ENCODE measurements around the gene ZFAND5.

Gene ZFAND5

GRCh38 chr9:72364679-72365524 lies at the start of gene ZFAND5:
Gene ZFAND5 (minus strand): TSS chr9:72365208. CDS start chr9:72360778, 4,430 bp downstream.
- DNase-seq (ENCODE audit: low read depth), result peak; percentile 87

- no peak for DNase-seq (ENCODE audit: low read depth)
Measured at GRCh38 chr9:72412483-72413040, 47.6 kb upstream of the ZFAND5 start.

GRCh38 chr9:72410214-72410613 lies 45.2 kb upstream of the ZFAND5 start:
- DNase-seq (ENCODE audit: low read depth), result no peak

- DNase-seq (ENCODE audit: low read depth), result no peak
Measured at GRCh38 chr9:72407114-72407513, 42.1 kb upstream of the ZFAND5 start.

- no peak for DNase-seq (ENCODE audit: low read depth)
Measured at GRCh38 chr9:72402744-72403143, 37.7 kb upstream of the ZFAND5 start.

- no peak for DNase-seq (ENCODE audit: low read depth)
Measured at GRCh38 chr9:72401396-72401795, 36.4 kb upstream of the ZFAND5 start.

GRCh38 chr9:72400866-72401265 lies 35.9 kb upstream of the ZFAND5 start:
- no peak for DNase-seq (ENCODE audit: low read depth)

GRCh38 chr9:72399391-72399790 lies 34.4 kb upstream of the ZFAND5 start:
- DNase-seq (ENCODE audit: low read depth), result no peak

- no peak for DNase-seq (ENCODE audit: low read depth)
Measured at GRCh38 chr9:72396247-72397091, 31.5 kb upstream of the ZFAND5 start.

- DNase-seq (ENCODE audit: low read depth), result no peak
Measured at GRCh38 chr9:72394066-72394465, 29.1 kb upstream of the ZFAND5 start.

- no peak for DNase-seq (ENCODE audit: low read depth)
Measured at GRCh38 chr9:72390907-72391306, 25.9 kb upstream of the ZFAND5 start.

- no peak for DNase-seq (ENCODE audit: low read depth)
Measured at GRCh38 chr9:72386186-72386585, 21.2 kb upstream of the ZFAND5 start.

GRCh38 chr9:72384710-72385485 lies 19.9 kb upstream of the ZFAND5 start:
- no peak for DNase-seq (ENCODE audit: low read depth)

GRCh38 chr9:72383978-72384709 lies 19.1 kb upstream of the ZFAND5 start:
- no peak for DNase-seq (ENCODE audit: low read depth)

- no peak for DNase-seq (ENCODE audit: low read depth)
Measured at GRCh38 chr9:72382405-72382804, 17.4 kb upstream of the ZFAND5 start.

GRCh38 chr9:72377041-72377440 lies 12.0 kb upstream of the ZFAND5 start:
- DNase-seq (ENCODE audit: low read depth), result no peak

GRCh38 chr9:72371151-72371550 lies 6.1 kb upstream of the ZFAND5 start:
- DNase-seq (ENCODE audit: low read depth), result no peak

GRCh38 chr9:72365525-72366256 lies 683 bp upstream of the ZFAND5 start:
- peak; percentile 51 for DNase-seq (ENCODE audit: low read depth)

- peak; percentile 58 for DNase-seq (ENCODE audit: low read depth)
Measured at GRCh38 chr9:72363908-72364678, 915 bp downstream of the ZFAND5 start.

- no peak for DNase-seq (ENCODE audit: low read depth)
Measured at GRCh38 chr9:72363236-72363635, 1.8 kb downstream of the ZFAND5 start.
